ENCODE measurements around the gene TPRG1. TPM values are rescaled to one million over a fixed set of nuclear protein-coding genes. Genes with fewer than 3 reads are reported as not detected.

TPRG1 gene
- total and polyA plus RNA-seq, 2 donors (not counting 3 experiments of a cell fraction or from before 2014, with no cell fraction given), result 0.30 TPM; not detected in 1

GRCh38 chr3:189170559-189170958 is 1.2 kb upstream of the TPRG1 start:
- H4K20me1 ChIP-seq (replicated peaks; ENCODE audit: control insufficient read depth, extremely low read depth, insufficient read depth, low read length), result no peaks in the 10 kb centered on the region
- H3K4me1 ChIP-seq (ENCODE audit: control insufficient read depth, extremely low read depth, insufficient read depth, low read length), result no peaks in the 10 kb centered on the region
- DNase-seq (ENCODE audit: low read depth, low spot score) (no peak), FAIRE-seq (no peak)
- H3K27ac ChIP-seq (ENCODE audit: insufficient read depth, low read depth, low read length), result no peak overlapping the region
- H3K79me2 ChIP-seq (ENCODE audit: control insufficient read depth, insufficient read depth, low read length), result no peaks in the 10 kb centered on the region
- no TSS peak for BruUV-seq (replicated peaks)
- H3K9me3 ChIP-seq (replicated peaks; ENCODE audit: control insufficient read depth, insufficient read depth, low read length), result no peaks in the 10 kb centered on the region
- no peaks in the 10 kb centered on the region for H3K36me3 ChIP-seq (ENCODE audit: control insufficient read depth in 2 of 2, extremely low read depth in 1 of 2, insufficient read depth in 2 of 2, low read length in 2 of 2)
- dilution Hi-C loops (cut with MboI; ENCODE audit: extremely low pct_ligation_motif_present, low sequenced_read_pairs), result no loop called here
- intact Hi-C loops (cut with micrococcal nuclease), result loop anchor here (5.0 kb wide), 1 partner anchor 62 kb away; no protein-coding TSS in a partner anchor
- no peak overlapping the region for H3K4me3 ChIP-seq (replicated peaks in 1 of 3; ENCODE audit: insufficient read depth in 1 of 3, low read depth in 1 of 3, low read length in 3 of 3)
- CTCF ChIA-PET, result no interaction called here
- TF ChIP-seq GATA2 (IDR thresholded peaks at IDR 0.05; ENCODE audit: insufficient read depth, insufficient read length, low read depth, low read length), result no peak
- no peak for TF ChIP-seq POLR2A (IDR thresholded peaks at IDR 0.05; ENCODE audit: low read depth, low read length)
- TF ChIP-seq POLR2AphosphoS5 (IDR thresholded peaks at IDR 0.05; ENCODE audit: insufficient read depth, low read depth, low read length), result no peak
- TF ChIP-seq JUN (IDR thresholded peaks at IDR 0.05; ENCODE audit: borderline replicate concordance, insufficient read depth, insufficient read length, low read depth), result no peak
- TF ChIP-seq CTCF (IDR thresholded peaks at IDR 0.05; ENCODE audit: extremely low read depth in 1 of 2, insufficient read depth in 1 of 2, low read depth in 1 of 2, low read length in 2 of 2), result no peak
- no peak for TF ChIP-seq FOS (IDR thresholded peaks at IDR 0.05; ENCODE audit: borderline replicate concordance, insufficient read depth, low read length)
- no peak for TF ChIP-seq MYC (IDR thresholded peaks at IDR 0.05; ENCODE audit: low read depth, low read length)
- no peak for TF ChIP-seq EZH2 (IDR thresholded peaks at IDR 0.05; ENCODE audit: borderline replicate concordance, low read depth, low read length, severe bottlenecking)
- no peak for TF ChIP-seq MAX (IDR thresholded peaks at IDR 0.05; ENCODE audit: insufficient read depth, insufficient read length)
- H3K9me1 ChIP-seq (replicated peaks; ENCODE audit: control insufficient read depth, extremely low read depth, insufficient read depth, low read length), result no peaks in the 10 kb centered on the region
- POLR2A ChIA-PET, result no interaction called here
- H3K4me2 ChIP-seq (ENCODE audit: insufficient read depth, low read length), result no peak overlapping the region
- H3K9ac ChIP-seq (replicated peaks; ENCODE audit: extremely low read depth, insufficient read depth, low read length), result no peak overlapping the region
- H2AFZ ChIP-seq (ENCODE audit: low read depth, low read length), result no peak overlapping the region
- H3K27me3 ChIP-seq (ENCODE audit: control insufficient read depth in 2 of 2, insufficient read depth in 2 of 2, low read length in 2 of 2), result peaks cover 0 to 2% of the 10 kb centered on the region in 2 experiments

Measured in endothelial cell of umbilical vein (primary cell).